ENCODE results near the gene IGF2R.

The IGF2R gene

GRCh38 chr6:159973951-159974350, 5.1 kb downstream of the IGF2R start:
- no peak for DNase-seq (ENCODE audit: low read depth, low spot score)

DNA sequence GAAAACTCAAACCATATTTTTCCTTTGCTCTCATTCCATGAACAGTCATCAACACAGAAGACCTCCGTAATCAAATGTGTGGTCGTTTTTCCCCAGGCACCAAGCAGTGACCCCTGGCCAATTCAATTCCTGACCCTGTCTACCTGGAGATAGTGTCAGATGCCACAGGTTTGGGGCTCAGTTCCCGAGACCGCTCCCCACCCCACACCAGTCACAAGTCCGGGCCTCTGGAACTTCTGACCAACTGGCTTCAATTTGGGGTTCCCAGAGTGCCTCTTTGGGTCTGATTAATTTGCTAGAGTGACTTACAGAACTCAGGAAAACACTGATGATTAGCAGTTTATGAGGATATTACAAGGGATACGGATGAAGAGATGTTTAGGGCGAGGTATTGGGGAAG, 6.0 kb downstream of the IGF2R start:
- no peak for DNase-seq (ENCODE audit: low read depth, low spot score)

DNA sequence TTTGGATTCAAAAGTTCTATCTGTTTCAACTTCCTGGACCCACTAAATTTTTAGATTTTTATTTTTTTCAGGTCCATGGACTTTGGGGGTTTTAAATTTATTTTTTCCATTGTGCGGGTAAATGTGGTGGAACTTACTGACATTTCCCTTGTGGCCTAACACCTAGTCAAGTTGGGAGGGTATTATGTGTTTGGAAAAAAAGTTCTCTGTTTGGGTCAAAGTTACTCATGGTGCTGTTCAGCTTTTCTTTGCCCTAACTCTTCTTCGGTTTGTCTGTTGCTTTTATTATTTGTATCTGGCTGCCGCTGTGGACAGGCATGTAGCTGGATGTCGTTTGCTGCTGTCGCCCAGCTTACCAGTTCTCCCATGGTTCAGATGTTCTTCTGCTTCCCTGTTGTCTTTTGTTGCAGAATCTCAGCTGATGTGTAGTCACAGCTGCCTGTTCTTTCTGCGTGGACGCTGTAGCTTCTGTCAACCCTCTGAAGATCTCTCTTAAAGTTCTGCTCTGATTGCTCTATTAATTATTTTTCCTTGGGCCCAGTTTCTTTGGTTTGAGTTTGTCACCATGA, 7.9 kb downstream of the IGF2R start:
- DNase-seq (ENCODE audit: low read depth, low spot score), result no peak

GRCh38 chr6:159977255-159977903, 8.5 kb downstream of the IGF2R start:
- DNase-seq (ENCODE audit: low read depth, low spot score), result no peak

GRCh38 chr6:159977904-159978268, 9.0 kb downstream of the IGF2R start:
- no peak for DNase-seq (ENCODE audit: low read depth, low spot score)

DNA sequence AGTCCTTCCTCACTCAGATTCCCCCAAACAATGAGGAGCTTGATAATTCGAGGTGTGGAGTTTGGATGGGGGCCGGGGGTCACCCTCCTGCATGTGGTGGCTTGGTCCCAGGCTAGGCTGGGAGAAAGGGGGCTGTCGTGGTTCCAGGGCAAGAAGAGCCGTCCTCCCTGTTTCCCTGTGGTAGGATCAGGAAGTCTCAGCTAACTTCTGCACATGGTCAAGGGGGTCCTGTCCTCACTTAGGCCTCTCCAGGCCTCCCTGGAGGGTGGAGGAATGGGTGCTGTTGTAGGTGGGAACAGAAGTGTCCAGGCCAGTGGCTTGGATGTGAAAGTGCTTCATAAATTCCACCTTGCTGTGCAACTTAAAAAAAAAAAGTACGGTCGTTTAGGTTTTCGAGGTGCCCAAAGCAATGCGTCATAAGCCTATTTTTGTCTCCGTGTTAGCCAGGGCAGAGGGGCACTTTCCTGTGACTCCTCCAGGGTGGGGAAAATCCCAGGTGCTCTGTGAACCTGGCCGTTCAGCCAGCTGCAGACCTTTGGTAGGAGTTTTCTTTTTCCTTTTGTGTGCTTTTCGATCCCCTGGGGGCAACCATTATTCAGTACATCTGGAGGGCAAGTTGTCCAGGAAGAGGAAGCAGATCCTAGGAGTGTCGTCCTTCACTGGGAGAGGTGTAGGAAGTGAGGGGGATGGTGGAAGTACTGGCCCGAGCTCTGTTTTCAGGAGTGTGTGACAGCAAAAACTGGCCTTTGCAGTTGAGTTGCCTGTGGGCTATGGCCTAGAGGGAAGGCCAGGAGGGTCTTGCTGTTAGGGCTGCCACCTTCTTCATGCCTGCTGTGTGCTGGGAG, 9.6 kb downstream of the IGF2R start:
- no peak for DNase-seq (ENCODE audit: low read depth, low spot score)

DNA sequence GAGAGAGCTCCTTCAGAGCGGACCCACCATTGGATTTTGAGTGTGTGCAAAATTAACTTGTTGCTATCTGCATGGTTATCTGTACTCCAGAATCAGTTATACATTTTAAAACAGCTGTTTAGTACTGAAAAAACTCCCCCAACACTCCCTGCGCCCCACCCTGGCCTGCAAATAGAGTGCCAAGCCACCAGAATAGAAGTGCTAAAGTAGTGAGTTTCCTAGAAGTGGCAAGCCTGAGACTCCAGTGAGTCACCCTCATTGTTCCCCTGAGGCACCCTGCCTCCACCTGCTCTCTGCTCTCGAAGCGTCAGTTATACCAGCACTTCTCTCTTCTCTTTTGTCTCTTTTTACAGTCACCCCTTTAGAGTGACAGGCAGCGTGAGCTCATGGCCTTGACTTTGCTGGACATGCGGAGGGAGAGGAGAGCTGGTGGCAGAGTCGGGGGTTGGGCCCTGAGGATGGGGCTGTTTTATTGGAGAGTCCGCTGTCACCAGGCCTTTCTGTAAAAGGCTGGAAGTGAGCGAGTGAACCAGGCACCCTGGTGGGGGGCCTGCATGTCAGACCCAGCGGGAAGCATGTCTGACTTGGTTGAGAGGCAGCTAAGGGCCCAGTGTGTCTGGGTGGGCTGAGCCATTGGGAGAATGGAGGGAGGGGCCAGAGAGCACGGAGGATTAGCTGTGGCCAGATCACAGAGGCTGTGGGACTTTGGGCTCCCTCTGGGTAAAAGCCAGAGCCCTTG, 10.4 kb downstream of the IGF2R start:
- no peak for DNase-seq (ENCODE audit: low read depth, low spot score)

- no peak for DNase-seq (ENCODE audit: low read depth, low spot score)
Observed at GRCh38 chr6:159980474-159980873, 11.6 kb downstream of the IGF2R start.

- DNase-seq (ENCODE audit: low read depth, low spot score), result no peak
Observed at GRCh38 chr6:159981071-159981402, 12.2 kb downstream of the IGF2R start.

DNA sequence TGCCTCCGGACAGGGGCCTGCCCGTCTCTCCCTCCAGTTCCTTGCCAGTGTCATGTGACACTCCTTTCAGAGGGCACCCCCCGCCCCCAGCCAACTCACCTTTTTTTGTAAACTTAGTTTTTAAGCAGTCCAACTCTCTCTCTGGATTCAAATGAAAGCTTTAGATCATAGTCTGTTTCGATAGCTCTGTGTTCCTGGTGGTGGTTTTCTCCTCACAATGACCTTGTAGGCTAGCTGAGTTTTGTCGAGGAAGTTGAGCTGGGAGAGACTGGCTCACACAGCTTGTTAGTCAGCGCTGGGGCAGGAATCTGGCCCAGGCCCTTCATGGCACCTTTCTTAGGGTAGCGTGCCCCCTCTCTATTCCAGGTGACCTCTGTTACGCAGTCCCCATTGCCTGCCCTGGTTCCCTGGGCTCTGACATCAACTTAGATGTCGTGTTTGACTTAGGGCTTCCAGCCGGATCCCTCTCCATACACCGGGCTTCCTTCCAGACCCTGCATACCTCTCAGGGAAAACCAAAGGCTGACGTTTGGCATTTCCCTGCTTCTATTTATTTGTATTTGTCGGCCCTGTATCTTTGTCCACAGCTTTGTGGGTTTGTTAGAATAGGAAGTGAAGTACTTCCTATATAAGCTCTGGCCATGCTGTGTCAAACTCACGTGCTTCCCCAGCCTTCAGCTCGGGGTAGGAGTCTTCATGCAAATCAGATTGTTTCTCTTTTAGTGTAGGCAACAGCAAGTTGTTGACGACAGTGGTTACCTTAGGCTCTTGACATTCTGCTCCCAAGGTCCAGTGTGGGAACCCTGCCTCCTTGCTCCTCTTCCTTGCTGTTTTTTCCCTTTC, 12.7 kb downstream of the IGF2R start:
- DNase-seq (ENCODE audit: low read depth, low spot score), result no peak

GRCh38 chr6:159982731-159983506, 14.0 kb downstream of the IGF2R start:
- DNase-seq (ENCODE audit: low read depth, low spot score), result no peak

GRCh38 chr6:159983641-159984080, 14.8 kb downstream of the IGF2R start:
- DNase-seq (ENCODE audit: low read depth, low spot score), result no peak

GRCh38 chr6:159984268-159984786, 15.4 kb downstream of the IGF2R start:
- no peak for DNase-seq (ENCODE audit: low read depth, low spot score)

GRCh38 chr6:159985296-159985945, 16.5 kb downstream of the IGF2R start:
- no peak for DNase-seq (ENCODE audit: low read depth, low spot score)

DNA sequence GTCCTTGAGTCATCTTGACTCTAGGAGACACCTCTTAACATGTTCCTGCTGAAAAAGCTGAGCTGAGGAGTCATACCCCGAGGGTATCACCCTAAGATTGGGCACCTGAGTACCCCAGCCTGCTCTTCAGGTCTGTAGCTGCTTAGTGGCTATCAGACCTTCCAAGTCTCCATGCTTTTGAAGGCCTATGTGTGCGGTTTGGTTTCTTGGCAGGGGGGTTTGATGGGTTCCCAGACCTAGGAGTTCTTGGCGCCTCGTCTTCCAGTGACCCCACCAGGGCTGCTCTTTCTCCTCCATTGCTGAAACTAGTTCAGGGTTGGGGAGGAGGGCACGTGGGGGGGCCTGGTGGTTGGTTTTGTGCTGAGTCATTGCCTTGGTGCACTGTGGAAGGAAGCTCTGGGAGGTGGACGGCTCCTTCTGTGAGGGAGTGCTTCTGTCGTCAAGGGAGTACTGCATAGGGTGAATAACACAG, 20.1 kb downstream of the IGF2R start:
- no peak for DNase-seq (ENCODE audit: low read depth, low spot score)

- DNase-seq (ENCODE audit: low read depth, low spot score), result no peak
Observed at GRCh38 chr6:159989492-159990480, 20.9 kb downstream of the IGF2R start.

GRCh38 chr6:159992366-159992765, 23.5 kb downstream of the IGF2R start:
- no peak for DNase-seq (ENCODE audit: low read depth, low spot score)

DNA sequence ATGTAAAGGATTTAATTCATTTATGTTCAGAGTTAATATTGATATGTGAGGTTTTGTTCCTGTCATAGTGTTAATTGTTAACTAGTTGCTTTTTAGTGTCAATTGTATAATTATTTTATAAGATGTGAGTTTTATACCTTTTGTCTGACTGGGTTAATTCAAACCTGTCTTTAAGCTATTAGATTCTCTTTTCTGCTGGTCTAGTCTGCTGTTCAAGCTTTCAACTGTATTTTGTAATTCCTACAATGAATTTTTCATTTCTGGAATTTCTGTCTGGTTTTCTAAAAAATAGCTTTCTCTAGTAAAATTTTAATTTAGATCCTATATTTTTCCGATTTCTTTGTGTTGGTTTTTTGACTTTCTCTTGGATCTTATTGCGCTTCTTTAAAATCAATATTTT, 26.5 kb downstream of the IGF2R start:
- no peak for DNase-seq (ENCODE audit: low read depth, low spot score)

All from activated CD4-positive, CD25-positive, alpha-beta regulatory T cell treated with anti-CD3 and anti-CD28 coated beads, Interleukin-2, amount 50 U/mL, for 16 hours (primary cell).